ENCODE results near the gene SEMA4B.

Gene SEMA4B

DNA sequence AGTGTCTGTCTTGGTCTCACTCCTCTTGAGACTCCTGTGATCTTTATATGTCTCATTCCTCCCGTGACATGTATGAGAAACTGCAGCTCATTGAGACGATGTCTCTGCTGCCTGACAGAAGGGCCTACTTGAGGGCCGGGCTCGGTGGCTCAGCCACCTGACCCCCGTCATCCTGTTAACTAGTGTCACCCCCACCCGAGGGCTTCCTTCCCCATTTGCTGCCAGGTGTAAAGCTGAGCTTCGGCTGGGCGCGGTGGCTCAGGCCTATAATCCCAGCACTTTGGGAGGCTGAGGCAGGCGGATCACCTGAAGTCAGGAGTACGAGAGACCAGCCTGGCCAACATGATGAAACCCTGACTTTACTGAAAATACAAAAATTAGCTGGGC is 12.7 kb downstream of the SEMA4B start:
- POLR2A ChIA-PET (ENCODE audit: low non-redundant PET), result interaction anchor here (0.7 kb wide), 2 partner anchors 17 to 23 kb away, joined by 7 to 14 read pairs; no protein-coding TSS in a partner anchor
- CTCF ChIA-PET, result interaction anchor here (0.6 to 2.0 kb wide), 7 partner anchors 16 to 438 kb away, joined by 3 to 10 read pairs (median 5); partner anchors contain the start of gene MESP2
- H3K27ac ChIP-seq, result peak overlapping the region; percentile 100
- no peak for DNase-seq (ENCODE audit: low spot score)
- TF ChIP-seq, protein P1, sequence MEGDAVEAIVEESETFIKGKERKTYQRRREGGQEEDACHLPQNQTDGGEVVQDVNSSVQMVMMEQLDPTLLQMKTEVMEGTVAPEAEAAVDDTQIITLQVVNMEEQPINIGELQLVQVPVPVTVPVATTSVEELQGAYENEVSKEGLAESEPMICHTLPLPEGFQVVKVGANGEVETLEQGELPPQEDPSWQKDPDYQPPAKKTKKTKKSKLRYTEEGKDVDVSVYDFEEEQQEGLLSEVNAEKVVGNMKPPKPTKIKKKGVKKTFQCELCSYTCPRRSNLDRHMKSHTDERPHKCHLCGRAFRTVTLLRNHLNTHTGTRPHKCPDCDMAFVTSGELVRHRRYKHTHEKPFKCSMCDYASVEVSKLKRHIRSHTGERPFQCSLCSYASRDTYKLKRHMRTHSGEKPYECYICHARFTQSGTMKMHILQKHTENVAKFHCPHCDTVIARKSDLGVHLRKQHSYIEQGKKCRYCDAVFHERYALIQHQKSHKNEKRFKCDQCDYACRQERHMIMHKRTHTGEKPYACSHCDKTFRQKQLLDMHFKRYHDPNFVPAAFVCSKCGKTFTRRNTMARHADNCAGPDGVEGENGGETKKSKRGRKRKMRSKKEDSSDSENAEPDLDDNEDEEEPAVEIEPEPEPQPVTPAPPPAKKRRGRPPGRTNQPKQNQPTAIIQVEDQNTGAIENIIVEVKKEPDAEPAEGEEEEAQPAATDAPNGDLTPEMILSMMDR (conservative IDR thresholded peaks at IDR 0.05; ENCODE audit: low read depth), result no peak

DNA sequence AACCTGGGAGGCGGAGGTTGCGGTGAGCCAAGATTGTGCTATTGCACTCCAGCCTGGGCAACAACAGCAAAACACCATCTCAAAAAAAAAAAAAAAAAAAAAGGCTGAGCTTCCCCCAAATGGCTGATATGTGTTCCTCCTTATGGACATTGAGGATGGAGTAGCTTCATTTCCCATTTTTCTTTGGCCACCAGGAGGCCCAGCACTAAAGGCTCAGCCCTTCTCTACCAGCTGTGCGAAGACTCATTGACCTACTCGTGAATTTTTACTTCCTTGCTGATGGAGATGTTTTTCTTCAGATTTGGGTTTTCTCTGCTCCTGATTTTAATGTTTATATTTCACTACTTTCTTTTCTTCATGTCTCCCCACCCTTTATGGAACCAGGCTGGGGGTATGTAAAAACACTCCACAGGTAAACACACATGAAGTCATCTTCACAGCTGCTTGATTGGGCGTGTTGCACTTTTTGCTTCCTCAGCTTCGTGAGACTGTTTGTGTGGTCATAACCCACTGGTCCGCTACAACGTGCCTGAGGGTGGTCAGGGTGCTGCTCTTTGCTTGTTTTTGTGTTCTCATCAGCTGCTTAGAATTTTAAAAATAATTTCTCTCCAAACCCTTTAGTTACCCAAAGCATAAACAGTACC is 13.5 kb downstream of the SEMA4B start:
- TF ChIP-seq, protein P1 (conservative IDR thresholded peaks at IDR 0.05; ENCODE audit: low read depth), result no peak
- H3K27ac ChIP-seq, result peak overlapping the region; percentile 100
- ChIA-PET POLR2A (ENCODE audit: low non-redundant PET) (interaction anchor here (0.7 kb wide), 2 partner anchors 24 to 61 kb away, joined by 14 read pairs; no protein-coding TSS in a partner anchor), CTCF (interaction anchor here (0.6 to 1.2 kb wide), 5 partner anchors 9 to 114 kb away, joined by 3 to 5 read pairs (median 4); no protein-coding TSS in a partner anchor)
- no peak for DNase-seq (ENCODE audit: low spot score)

DNA sequence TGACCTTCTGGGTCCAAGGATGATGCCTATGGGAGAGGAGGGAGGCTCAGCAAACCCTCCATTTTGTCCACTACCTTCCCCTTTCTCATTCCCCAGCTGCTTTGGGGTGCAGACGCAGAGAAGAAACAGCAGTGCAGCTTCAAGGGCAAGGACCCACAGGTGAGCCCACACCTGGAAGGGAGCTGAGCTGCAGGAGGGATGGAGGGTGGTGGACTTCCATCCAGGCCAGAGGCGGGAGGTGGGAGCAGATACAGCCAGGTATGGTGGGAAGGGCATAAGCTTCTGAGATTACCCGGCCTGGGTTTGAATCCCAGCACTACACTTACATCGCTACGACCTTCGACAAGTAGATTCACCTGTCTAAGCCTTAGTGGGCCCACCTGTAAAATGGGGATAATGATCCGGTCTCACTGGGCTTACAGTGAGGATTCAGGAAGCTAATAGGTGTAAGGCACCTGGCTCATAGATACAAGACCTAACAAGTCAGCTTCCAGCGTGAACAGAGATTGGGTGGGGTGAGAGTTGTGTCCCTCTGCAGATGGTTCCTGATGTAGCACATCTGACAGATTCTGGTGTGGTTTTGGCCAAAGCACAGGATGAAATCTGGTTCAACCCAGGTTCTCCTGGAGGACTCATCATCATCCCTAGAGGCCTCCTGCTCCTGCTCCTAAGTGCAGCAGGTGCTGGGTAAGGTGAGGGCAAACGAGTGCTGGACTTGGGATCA is 16.7 kb downstream of the SEMA4B start:
- ChIA-PET POLR2A (ENCODE audit: low non-redundant PET) (no interaction called here), CTCF (interaction anchor here (1.4 kb wide), 1 partner anchor 69 kb away, joined by 10 read pairs; no protein-coding TSS in a partner anchor)
- peak overlapping the region; percentile 73 for H3K27ac ChIP-seq
- TF ChIP-seq, protein P1 (conservative IDR thresholded peaks at IDR 0.05; ENCODE audit: low read depth), result no peak
- DNase-seq (ENCODE audit: low spot score), result no peak

DNA sequence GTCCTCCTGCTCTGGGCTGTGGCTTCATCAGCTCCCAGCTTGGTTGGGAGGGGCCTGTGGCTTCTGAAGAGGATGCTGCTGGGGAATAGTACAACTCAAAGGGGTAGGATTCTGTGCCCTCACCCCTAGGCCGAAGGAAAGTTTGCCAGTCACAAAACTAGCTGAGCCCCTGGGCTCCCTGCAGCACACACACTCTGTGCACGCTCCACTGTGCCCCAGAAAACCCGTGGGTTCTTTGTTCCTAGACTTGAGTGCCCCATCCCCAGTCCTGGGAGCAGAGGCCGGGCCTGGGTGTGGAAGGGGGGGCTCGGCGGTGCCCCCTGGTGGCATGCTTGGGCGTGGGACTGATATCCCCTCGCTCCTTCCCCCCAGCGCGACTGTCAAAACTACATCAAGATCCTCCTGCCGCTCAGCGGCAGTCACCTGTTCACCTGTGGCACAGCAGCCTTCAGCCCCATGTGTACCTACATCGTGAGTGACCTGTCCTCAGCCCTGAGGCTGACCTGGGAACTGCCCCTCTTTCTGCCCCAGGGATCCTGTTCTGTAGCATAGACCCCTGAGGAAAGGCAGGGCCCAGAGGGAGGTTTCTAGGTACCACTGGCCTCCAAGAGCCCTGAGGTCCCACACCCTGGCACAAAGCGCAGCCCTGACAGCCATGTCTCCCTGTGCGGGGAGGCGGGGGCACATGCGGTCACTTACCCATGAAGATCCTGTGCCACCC is 18.5 kb downstream of the SEMA4B start:
- TF ChIP-seq, protein P1 (conservative IDR thresholded peaks at IDR 0.05; ENCODE audit: low read depth), result peak; percentile 76
- DNase-seq (ENCODE audit: low spot score), result no peak
- ChIA-PET CTCF (interaction anchor here (0.6 to 1.0 kb wide), 3 partner anchors 76 to 133 kb away, joined by 3 read pairs; no protein-coding TSS in a partner anchor), POLR2A (ENCODE audit: low non-redundant PET) (no interaction called here)
- H3K27ac ChIP-seq, result peak overlapping the region; percentile 73

DNA sequence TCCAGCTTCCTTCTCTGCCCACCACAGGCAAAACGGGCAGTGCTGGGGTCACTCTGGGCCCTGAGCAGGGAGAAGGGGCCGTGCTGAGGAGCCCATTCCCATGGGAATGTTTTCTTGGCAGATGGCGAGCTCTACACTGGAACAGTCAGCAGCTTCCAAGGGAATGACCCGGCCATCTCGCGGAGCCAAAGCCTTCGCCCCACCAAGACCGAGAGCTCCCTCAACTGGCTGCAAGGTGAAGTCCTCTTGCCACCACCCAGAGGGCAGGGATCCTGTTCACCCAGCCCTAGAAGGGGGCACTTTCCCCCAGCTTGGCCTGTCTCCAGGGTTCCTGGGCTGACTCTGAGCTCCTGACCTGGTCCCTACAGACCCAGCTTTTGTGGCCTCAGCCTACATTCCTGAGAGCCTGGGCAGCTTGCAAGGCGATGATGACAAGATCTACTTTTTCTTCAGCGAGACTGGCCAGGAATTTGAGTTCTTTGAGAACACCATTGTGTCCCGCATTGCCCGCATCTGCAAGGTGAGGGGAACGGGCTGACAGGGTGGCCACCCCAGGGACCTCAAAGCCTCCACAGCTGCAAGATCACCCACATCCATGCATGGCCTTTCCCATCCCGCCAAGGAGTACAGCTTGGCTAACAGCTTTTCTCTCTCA is 20.2 kb downstream of the SEMA4B start:
- ChIA-PET POLR2A (ENCODE audit: low non-redundant PET) (no interaction called here), CTCF (interaction anchor here (0.6 to 1.5 kb wide), 15 partner anchors 8 to 322 kb away, joined by 3 to 10 read pairs (median 4); partner anchors contain the start of gene SEMA4B)
- peak overlapping the region; percentile 73 for H3K27ac ChIP-seq
- peak; percentile 48 for DNase-seq (ENCODE audit: low spot score)
- TF ChIP-seq, protein P1 (conservative IDR thresholded peaks at IDR 0.05; ENCODE audit: low read depth), result peak; percentile 72
